H1 (cell line): ENCODE data around the gene B4GALT5. TPM values are rescaled to one million over a fixed set of nuclear protein-coding genes. Genes with fewer than 3 reads are reported as not detected.

Experiments used
- CTCF ChIA-PET: fragments of 300-600 bp; sonication (Branson Sonifier 250); formaldehyde crosslinking; loops from one replicate; lab custom pipeline; 2021; ENCODE audit not compliant: partially characterized antibody; lab: Charles Lee
- POLR2A ChIA-PET: fragments of 300-600 bp; sonication (Branson Sonifier 250); formaldehyde crosslinking; loops from one replicate; lab custom pipeline; 2021; ENCODE audit warnings: inconsistent platforms; ENCODE audit not compliant: partially characterized antibody; lab: Charles Lee
- DNase-seq, 2 experiments: peaks; one replicate each; pipeline versions ENCODE4 v3.0.0 to v3.0.0-alpha.2; 2010 to 2022; ENCODE audit warnings: low spot score in 2 of 2, low read depth in 1 of 2, mixed read lengths in 1 of 2
- FAIRE-seq: peaks from 2 replicates; lab custom pipeline; 2011; peaks lifted over from hg19 to GRCh38; lab: Jason Lieb, UNC
- H2AFZ ChIP-seq: 2 replicates; pipeline ENCODE4 v1.8.1; 2012; ENCODE audit warnings: low read length, inconsistent platforms
- H2AK5ac ChIP-seq: 2 replicates; pipeline ENCODE4 v1.6.1; 2013; ENCODE audit warnings: low read depth, low read length
- H2BK120ac ChIP-seq: replicated peaks from 2 replicates; pipeline ENCODE3; 2013; ENCODE audit warnings: low read depth, low read length, inconsistent platforms
- H2BK12ac ChIP-seq: 2 replicates; pipeline ENCODE4 v1.6.1; 2013; ENCODE audit warnings: low read depth, low read length
- H2BK15ac ChIP-seq: 2 replicates; pipeline ENCODE4 v1.6.1; 2013; ENCODE audit warnings: low read length
- H2BK20ac ChIP-seq: 2 replicates; pipeline ENCODE4 v1.6.1; 2013; ENCODE audit warnings: low read length
- H2BK5ac ChIP-seq: 2 replicates; pipeline ENCODE4 v1.6.1; 2013; ENCODE audit warnings: low read depth, low read length
- H3K14ac ChIP-seq: 2 replicates; pipeline ENCODE4 v1.6.1; 2013; ENCODE audit warnings: inconsistent platforms; ENCODE audit not compliant: insufficient read length
- H3K18ac ChIP-seq: 2 replicates; pipeline ENCODE4 v1.6.1; 2013; ENCODE audit warnings: low read length; ENCODE audit errors: extremely low read depth
- H3K23ac ChIP-seq: 2 replicates; pipeline ENCODE4 v1.6.1; 2013; ENCODE audit warnings: inconsistent platforms; ENCODE audit not compliant: insufficient read length
- H3K23me2 ChIP-seq: 2 replicates; pipeline ENCODE4 v1.6.1; 2013; ENCODE audit warnings: low read depth, low read length
- H3K27ac ChIP-seq: 2 replicates; pipeline ENCODE4 v1.6.1; 2011; ENCODE audit warnings: low read depth, low read length, inconsistent platforms
- H3K27me3 ChIP-seq, 4 experiments: replicated peaks in 1 of 4; 1 replicate in 1 of 4; 2 replicates in 3 of 4; pipeline versions ENCODE4 v1.6.1 to v1.8.1; 2011 to 2013; ENCODE audit warnings: low read length in 3 of 4, mild to moderate bottlenecking in 3 of 4, inconsistent platforms in 2 of 4, mixed read lengths in 2 of 4, moderate library complexity in 1 of 4; ENCODE audit not compliant: control insufficient read depth in 3 of 4, insufficient read depth in 3 of 4; ENCODE audit errors: extremely low read depth in 1 of 4
- H3K36me3 ChIP-seq, 4 experiments: 2 replicates each; pipeline versions ENCODE4 v1.6.1 to v1.8.1; 2011 to 2013; ENCODE audit warnings: mild to moderate bottlenecking in 4 of 4, low read length in 3 of 4, moderate library complexity in 2 of 4, control low read depth in 1 of 4, inconsistent platforms in 1 of 4; ENCODE audit not compliant: insufficient read depth in 4 of 4, control insufficient read depth in 2 of 4
- H3K4ac ChIP-seq: replicated peaks from 2 replicates; pipeline ENCODE3; 2013; ENCODE audit warnings: low read length, low read depth, mixed read lengths, inconsistent platforms; ENCODE audit not compliant: insufficient read length
- H3K4me1 ChIP-seq, 4 experiments: replicated peaks in 1 of 4; 1 replicate in 1 of 4; 2 replicates in 3 of 4; pipeline versions ENCODE4 v1.6.1 to v1.8.1; 2011 to 2013; ENCODE audit warnings: low read length in 3 of 4, inconsistent platforms in 2 of 4, mixed read lengths in 1 of 4; ENCODE audit not compliant: insufficient read depth in 4 of 4, control insufficient read depth in 3 of 4
- H3K4me2 ChIP-seq, 2 experiments: 2 replicates each; pipeline versions ENCODE4 v1.6.1 to v1.8.1; 2011 to 2013; ENCODE audit warnings: low read depth in 2 of 2, low read length in 2 of 2, control low read depth in 1 of 2, inconsistent platforms in 1 of 2, mild to moderate bottlenecking in 1 of 2; ENCODE audit not compliant: insufficient read depth in 1 of 2
- H3K4me3 ChIP-seq, 4 experiments: fragments of 200-600, 300-600 bp in 1 of 4; sonication (generic), shearing (Covaris generic), sonication (Bioruptor Twin) in 1 of 4; 2 replicates each; pipeline versions ENCODE4 v1.5.1 to v1.8.1; 2011 to 2016; ENCODE audit warnings: low read length in 4 of 4, low read depth in 3 of 4, control low read depth in 2 of 4, inconsistent platforms in 2 of 4, mild to moderate bottlenecking in 2 of 4, mixed read lengths in 1 of 4, moderate library complexity in 1 of 4; ENCODE audit not compliant: insufficient read depth in 2 of 4; ENCODE audit errors: extremely low read depth in 1 of 4
- H3K56ac ChIP-seq: replicated peaks from 2 replicates; pipeline ENCODE3; 2013; ENCODE audit warnings: low read depth, mild to moderate bottlenecking, mixed read lengths, low read length, inconsistent platforms; ENCODE audit not compliant: insufficient read length
- H3K79me1 ChIP-seq: 2 replicates; pipeline ENCODE4 v1.6.1; 2013; ENCODE audit warnings: low read depth, low read length, control low read depth
- H3K79me2 ChIP-seq, 2 experiments: 2 replicates each; pipeline versions ENCODE4 v1.6.1 to v1.8.1; 2012 to 2013; ENCODE audit warnings: low read length in 2 of 2, mild to moderate bottlenecking in 2 of 2, inconsistent platforms in 1 of 2; ENCODE audit not compliant: insufficient read depth in 2 of 2, control insufficient read depth in 1 of 2
- H3K9ac ChIP-seq, 4 experiments: replicated peaks in 1 of 4; 1 replicate in 1 of 4; 2 replicates in 3 of 4; pipeline versions ENCODE4 v1.6.1 to v1.8.1; 2011 to 2013; ENCODE audit warnings: low read depth in 3 of 4, low read length in 3 of 4, control low read depth in 2 of 4, mild to moderate bottlenecking in 2 of 4, moderate library complexity in 2 of 4, inconsistent platforms in 1 of 4; ENCODE audit errors: extremely low read depth in 1 of 4
- H3K9me3 ChIP-seq, 2 experiments: 2 replicates each; pipeline versions ENCODE4 v1.6.1 to v1.8.1; 2012 to 2013; ENCODE audit warnings: mild to moderate bottlenecking in 2 of 2, moderate library complexity in 2 of 2, control low read depth in 1 of 2, inconsistent platforms in 1 of 2, low read depth in 1 of 2, low read length in 1 of 2, mixed read lengths in 1 of 2; ENCODE audit not compliant: insufficient read depth in 2 of 2
- H4K20me1 ChIP-seq, 2 experiments: replicated peaks in 1 of 2; 2 replicates each; pipeline versions ENCODE3 to v1.8.1; 2011 to 2013; ENCODE audit warnings: inconsistent platforms in 2 of 2, low read length in 2 of 2, mild to moderate bottlenecking in 1 of 2; ENCODE audit not compliant: insufficient read depth in 2 of 2, control insufficient read depth in 1 of 2
- H4K5ac ChIP-seq: 2 replicates; pipeline ENCODE4 v1.6.1; 2013; ENCODE audit warnings: low read length, low read depth, mixed read lengths, inconsistent platforms; ENCODE audit not compliant: insufficient read length
- H4K8ac ChIP-seq: 2 replicates; pipeline ENCODE4 v1.8.0; 2013; ENCODE audit warnings: mild to moderate bottlenecking, moderate library complexity, low read length, inconsistent platforms; ENCODE audit not compliant: insufficient read depth; ENCODE audit errors: extremely low read depth
- H4K91ac ChIP-seq: replicated peaks from 2 replicates; pipeline ENCODE3; 2013; ENCODE audit warnings: low read length, mixed read lengths, inconsistent platforms; ENCODE audit not compliant: insufficient read length
- ASH2L ChIP-seq: fragments of 200-600, 300-600 bp; sonication (generic); IDR thresholded peaks from one replicate; pipeline ENCODE4 v1.7.1; 2017; ENCODE audit warnings: low read length
- CREB1 ChIP-seq: IDR thresholded peaks from 2 replicates; pipeline ENCODE4 v1.6.1; 2012; ENCODE audit warnings: inconsistent platforms
- CTBP2 ChIP-seq: IDR thresholded peaks from 2 replicates; pipeline ENCODE4 v1.7.0; 2011; ENCODE audit warnings: borderline replicate concordance, mild to moderate bottlenecking, moderate library complexity, mixed read lengths, low read length; ENCODE audit not compliant: insufficient read depth, insufficient read length
- TCF12 ChIP-seq: IDR thresholded peaks from 2 replicates; pipeline ENCODE4 v1.6.1; 2011; ENCODE audit warnings: low read depth, mild to moderate bottlenecking, low read length
- WGBS, 2 experiments: shearing (Covaris generic) in 1 of 2; methylation state at CpG; one replicate each; pipeline versions ENCODE4 v1.1.6 to v1.1.7; 2013 to 2015; ENCODE audit warnings: low lambda C conversion rate in 2 of 2, mixed read lengths in 2 of 2, inconsistent platforms in 1 of 2, low coverage in 1 of 2, missing lambda C conversion rate in 1 of 2; ENCODE audit not compliant: insufficient replicate concordance in 2 of 2, insufficient coverage in 1 of 2, insufficient read length in 1 of 2; ENCODE audit errors: extremely low coverage in 1 of 2, missing lambda C conversion rate in 1 of 2; 5-methylcytosine and 5-hydroxymethylcytosine counted together
- polyA plus RNA-seq, 7 experiments: library from polyadenylated mRNA; depleted of rRNA in 3 of 7; stranded (reverse) in 5 of 7; unstranded in 2 of 7; fragments of >200 nt in 5 of 7; fragments of 200-250 nt in 2 of 7; gene quantifications; 1 replicate in 5 of 7; 2 replicates in 1 of 7; 4 replicates in 1 of 7; pipeline versions ENCODE4 v1.2.1 to v1.2.3, GENCODE V29; 2011 to 2013; ENCODE audit warnings: missing spikeins in 2 of 7, mixed read lengths in 2 of 7
- total RNA-seq: library from RNA; stranded (reverse); fragmentation: NEBNext Ultra II Directional; extraction: Animal tissue kit (Norgen Biotek cat#: 25700); gene quantifications from 2 replicates; pipeline ENCODE4 v1.2.1, GENCODE V29; 2021

Gene B4GALT5
- total and polyA plus RNA-seq, 2 of the 8 experiments (the other 6 are each of a cell fraction or from before 2014, with no cell fraction given) = 46.5 to 75.4 TPM

GRCh38 chr20:49656304-49656703, 57.4 kb downstream of the B4GALT5 start:
- no peak overlapping the region for H3K4ac ChIP-seq
- H3K79me2 ChIP-seq = peaks cover 10 to 76% of the 10 kb centered on the region in 2 experiments
- no peak overlapping the region for H4K91ac ChIP-seq
- peaks cover 21 to 25% of the 10 kb centered on the region in 2 experiments for H4K20me1 ChIP-seq
- CTCF ChIA-PET = interaction anchor here (1.6 kb wide), 1 partner anchor 132 kb away, joined by 4 read pairs; no protein-coding TSS in a partner anchor
- POLR2A ChIA-PET = interaction anchor here (0.7 kb wide), 1 partner anchor 123 kb away, joined by 3 read pairs; no protein-coding TSS in a partner anchor
- H3K27ac ChIP-seq = no peak overlapping the region
- FAIRE-seq = no peak
- peaks cover 3 to 17% (median 12%) of the 10 kb centered on the region in 4 experiments; a peak in 5 of 7 replicates for H3K4me1 ChIP-seq
- H3K79me1 ChIP-seq = peaks cover 15% of the 10 kb centered on the region
- no peaks in the 10 kb centered on the region for H3K23me2 ChIP-seq
- no peak overlapping the region for H2BK120ac ChIP-seq
- no peak overlapping the region for H3K18ac ChIP-seq
- H3K27me3 ChIP-seq = no peaks in the 10 kb centered on the region
- H2BK20ac ChIP-seq = no peak overlapping the region
- TF ChIP-seq TCF12 = no peak
- TF ChIP-seq ASH2L = no peak
- no peak for TF ChIP-seq CTBP2
- TF ChIP-seq CREB1 = no peak
- no peak overlapping the region for H2AFZ ChIP-seq
- no peak overlapping the region for H4K8ac ChIP-seq
- H2BK5ac ChIP-seq = no peak overlapping the region
- no peak overlapping the region for H2AK5ac ChIP-seq
- H3K4me2 ChIP-seq = no peak overlapping the region
- H3K56ac ChIP-seq = no peak overlapping the region
- H3K4me3 ChIP-seq = no peak overlapping the region
- no peak overlapping the region for H3K23ac ChIP-seq
- DNase-seq = no peak
- H4K5ac ChIP-seq = no peak overlapping the region
- no peaks in the 10 kb centered on the region for H3K9me3 ChIP-seq
- no peak overlapping the region for H2BK12ac ChIP-seq
- H2BK15ac ChIP-seq = no peak overlapping the region
- H3K36me3 ChIP-seq = peaks cover 17 to 40% (median 28%) of the 10 kb centered on the region in 4 experiments; a peak in 7 of 8 replicates
- H3K9ac ChIP-seq = no peak overlapping the region
- H3K14ac ChIP-seq = no peak overlapping the region
- WGBS, 2 experiments = 94% methylated on average over 7 of the region's 7 CpGs; no CpG with 5 or more reads in 1 of the 2 experiments
